ENCODE measurements around the gene VSTM5. TPM values are rescaled to one million over a fixed set of nuclear protein-coding genes. Genes with fewer than 3 reads are reported as not detected.

The VSTM5 gene
- total RNA-seq, 2 donors from 2014 or later = not detected

DNA sequence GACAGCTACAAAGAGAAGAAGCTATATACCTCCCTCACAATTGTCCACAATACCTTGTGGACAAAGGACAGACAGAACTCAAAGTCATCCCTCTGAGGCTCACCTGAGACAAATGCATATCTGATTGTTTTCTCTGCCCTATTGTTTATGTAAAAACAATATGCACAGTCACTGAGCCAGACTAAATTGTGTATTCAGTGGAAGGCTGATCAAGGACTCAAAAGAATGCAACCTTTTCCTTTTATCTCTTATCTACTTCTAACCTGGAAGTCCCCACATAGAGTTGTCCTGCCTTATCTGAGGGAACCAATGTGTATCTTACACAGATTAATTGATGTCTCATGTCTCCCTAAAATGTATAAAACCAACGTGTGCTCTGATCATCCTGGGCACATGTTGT is 80.3 kb downstream of the VSTM5 start:
- TF ChIP-seq, protein P1, sequence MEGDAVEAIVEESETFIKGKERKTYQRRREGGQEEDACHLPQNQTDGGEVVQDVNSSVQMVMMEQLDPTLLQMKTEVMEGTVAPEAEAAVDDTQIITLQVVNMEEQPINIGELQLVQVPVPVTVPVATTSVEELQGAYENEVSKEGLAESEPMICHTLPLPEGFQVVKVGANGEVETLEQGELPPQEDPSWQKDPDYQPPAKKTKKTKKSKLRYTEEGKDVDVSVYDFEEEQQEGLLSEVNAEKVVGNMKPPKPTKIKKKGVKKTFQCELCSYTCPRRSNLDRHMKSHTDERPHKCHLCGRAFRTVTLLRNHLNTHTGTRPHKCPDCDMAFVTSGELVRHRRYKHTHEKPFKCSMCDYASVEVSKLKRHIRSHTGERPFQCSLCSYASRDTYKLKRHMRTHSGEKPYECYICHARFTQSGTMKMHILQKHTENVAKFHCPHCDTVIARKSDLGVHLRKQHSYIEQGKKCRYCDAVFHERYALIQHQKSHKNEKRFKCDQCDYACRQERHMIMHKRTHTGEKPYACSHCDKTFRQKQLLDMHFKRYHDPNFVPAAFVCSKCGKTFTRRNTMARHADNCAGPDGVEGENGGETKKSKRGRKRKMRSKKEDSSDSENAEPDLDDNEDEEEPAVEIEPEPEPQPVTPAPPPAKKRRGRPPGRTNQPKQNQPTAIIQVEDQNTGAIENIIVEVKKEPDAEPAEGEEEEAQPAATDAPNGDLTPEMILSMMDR (IDR thresholded peaks at IDR 0.05) = no peak
- Histone ChIP-seq H3K4me3 (no peak overlapping the region), H3K9me3 (no peaks in the 10 kb centered on the region), H3K27ac (no peak overlapping the region), H3K36me3 (no peaks in the 10 kb centered on the region), H3K4me1 (ENCODE audit: control insufficient read depth in 1 of 2, low read depth in 2 of 2) (no peaks in the 10 kb centered on the region), H3K27me3 (replicated peaks; ENCODE audit: insufficient read depth) (no peaks in the 10 kb centered on the region)
- no peak for ATAC-seq (ENCODE audit: insufficient number of reproducible peaks, low FRiP score, low read depth)
- DNase-seq (ENCODE audit: low spot score) = no peak

Other genes starting within 250 kb of the VSTM5 start
- gene CEP295, start 188.9 kb downstream of the VSTM5 start, total RNA-seq = 10 to 100 TPM; 18.7 to 23.4 TPM
- 100 to 1,000 TPM in 1 of 2 donors, 10 to 100 TPM in 1; 99.4 to 231 TPM for gene TAF1D, start 109.1 kb downstream of the VSTM5 start, total RNA-seq
- gene C11orf54, start 108.9 kb downstream of the VSTM5 start, total RNA-seq = 10 to 100 TPM; 20.2 to 32.0 TPM
- 10 to 100 TPM; 12.3 to 32.7 TPM for gene MED17, start 66.3 kb downstream of the VSTM5 start, total RNA-seq
- not detected for gene HEPHL1, start 170.7 kb upstream of the VSTM5 start, total RNA-seq

Data from thoracic aorta (tissue), 2 donors.